GM18861 (cell line): Measurements from ENCODE around the gene MRPS18A.
"Not testable (repeated sequence)": the region's sequence is repeated elsewhere in the genome, so short reads cannot be mapped to it uniquely, and the experiment has no call there.

Experiments used
- ATAC-seq: cut with Tn5 transposase; IDR thresholded peaks from one replicate; pipeline ENCODE4 v1.9.1; 2021; ENCODE audit not compliant: unreplicated experiment

MRPS18A gene

GRCh38 chr6:43639984-43640800 lies 47.4 kb downstream of the MRPS18A start:
- no peak for ATAC-seq

GRCh38 chr6:43636308-43636659 lies 51.3 kb downstream of the MRPS18A start:
- peak; percentile 11 for ATAC-seq

- peak; percentile 74 for ATAC-seq
Observed at GRCh38 chr6:43635387-43636307, 51.9 kb downstream of the MRPS18A start, which contains the start of gene MAD2L1BP. Gene MAD2L1BP, plus strand, starts transcription at chr6:43635840. Its CDS starts 36 bp downstream, at chr6:43635876.

- no peak for ATAC-seq
Observed at GRCh38 chr6:43634702-43635303, 52.8 kb downstream of the MRPS18A start.

- ATAC-seq: not testable (repeated sequence)
Observed at GRCh38 chr6:43633002-43633401, 54.6 kb downstream of the MRPS18A start.

GRCh38 chr6:43630980-43631619 lies 56.5 kb downstream of the MRPS18A start:
- no peak for ATAC-seq

- ATAC-seq: peak; percentile 62
Observed at GRCh38 chr6:43629505-43630300, 57.9 kb downstream of the MRPS18A start.

GRCh38 chr6:43629104-43629504 lies 58.5 kb downstream of the MRPS18A start, which contains the start of gene GTPBP2:
Gene GTPBP2, minus strand, starts transcription at chr6:43629264. Its CDS starts 102 bp downstream, at chr6:43629162.
- ATAC-seq: peak; percentile 74

GRCh38 chr6:43628393-43629103 lies 59.0 kb downstream of the MRPS18A start:
- ATAC-seq: no peak

GRCh38 chr6:43627008-43627825 lies 60.4 kb downstream of the MRPS18A start:
- ATAC-seq: no peak

- no peak for ATAC-seq
Observed at GRCh38 chr6:43625393-43625992, 62.1 kb downstream of the MRPS18A start.

GRCh38 chr6:43624786-43625288 lies 62.8 kb downstream of the MRPS18A start:
- no peak for ATAC-seq

- ATAC-seq: no peak
Observed at GRCh38 chr6:43623880-43624785, 63.5 kb downstream of the MRPS18A start.

- ATAC-seq: no peak
Observed at GRCh38 chr6:43622541-43622940, 65.0 kb downstream of the MRPS18A start.

GRCh38 chr6:43621836-43622180 lies 65.8 kb downstream of the MRPS18A start:
- ATAC-seq: no peak
